Measurements from ENCODE around the gene AUTS2.

AUTS2 gene

GRCh38 chr7:70502117-70502863 lies 904.0 kb downstream of the AUTS2 start:
- DNase-seq (no peak), ATAC-seq (no peak)
- Mint-ChIP-seq H3K36me3 (ENCODE audit: low read depth) (no peaks in the 10 kb centered on the region), H3K4me3 (no peak overlapping the region), H3K27me3 (no peaks in the 10 kb centered on the region), H3K27ac (no peak overlapping the region), H3K4me1 (no peaks in the 10 kb centered on the region), H3K9me3 (no peaks in the 10 kb centered on the region)

GRCh38 chr7:70504254-70504653 lies 906.0 kb downstream of the AUTS2 start:
- no peaks in the 10 kb centered on the region for H3K36me3 Mint-ChIP-seq (ENCODE audit: low read depth)

GRCh38 chr7:70505468-70505867 lies 907.2 kb downstream of the AUTS2 start:
- no peaks in the 10 kb centered on the region for H3K4me1 Mint-ChIP-seq
- H3K9me3 Mint-ChIP-seq: no peaks in the 10 kb centered on the region
- H3K27ac Mint-ChIP-seq: no peak overlapping the region
- H3K36me3 Mint-ChIP-seq (ENCODE audit: low read depth): no peaks in the 10 kb centered on the region
- H3K4me3 Mint-ChIP-seq: no peak overlapping the region
- no peaks in the 10 kb centered on the region for H3K27me3 Mint-ChIP-seq
- no peak for DNase-seq
- ATAC-seq: no peak

More at GRCh38 chr7:70504254-70504653, 906.0 kb downstream of the AUTS2 start:
- no peak overlapping the region for H3K4me3 Mint-ChIP-seq
- no peak overlapping the region for H3K27ac Mint-ChIP-seq
- H3K9me3 Mint-ChIP-seq: no peaks in the 10 kb centered on the region
- DNase-seq (no peak), ATAC-seq (no peak)
- H3K27me3 Mint-ChIP-seq: no peaks in the 10 kb centered on the region
- H3K4me1 Mint-ChIP-seq: no peaks in the 10 kb centered on the region

GRCh38 chr7:70505886-70506285 lies 907.6 kb downstream of the AUTS2 start:
- DNase-seq (no peak), ATAC-seq (no peak)
- Mint-ChIP-seq H3K27me3 (no peaks in the 10 kb centered on the region), H3K4me3 (no peak overlapping the region), H3K27ac (no peak overlapping the region), H3K4me1 (no peaks in the 10 kb centered on the region), H3K9me3 (no peaks in the 10 kb centered on the region), H3K36me3 (ENCODE audit: low read depth) (no peaks in the 10 kb centered on the region)

GRCh38 chr7:70506434-70506833 lies 908.2 kb downstream of the AUTS2 start:
- no peak overlapping the region for H3K27ac Mint-ChIP-seq
- DNase-seq: no peak
- H3K27me3 Mint-ChIP-seq: no peaks in the 10 kb centered on the region
- no peaks in the 10 kb centered on the region for H3K36me3 Mint-ChIP-seq (ENCODE audit: low read depth)
- no peak for ATAC-seq
- no peak overlapping the region for H3K4me3 Mint-ChIP-seq
- no peaks in the 10 kb centered on the region for H3K4me1 Mint-ChIP-seq
- no peaks in the 10 kb centered on the region for H3K9me3 Mint-ChIP-seq

- H3K9me3 Mint-ChIP-seq: no peaks in the 10 kb centered on the region
- H3K27me3 Mint-ChIP-seq: no peaks in the 10 kb centered on the region
- no peaks in the 10 kb centered on the region for H3K36me3 Mint-ChIP-seq (ENCODE audit: low read depth)
- no peak overlapping the region for H3K27ac Mint-ChIP-seq
- no peak for ATAC-seq
- H3K4me1 Mint-ChIP-seq: no peaks in the 10 kb centered on the region
- DNase-seq: no peak
- no peak overlapping the region for H3K4me3 Mint-ChIP-seq
These were observed 913.9 kb downstream of the AUTS2 start for GRCh38 chr7:70512144-70512543.

GRCh38 chr7:70512761-70513160 lies 914.5 kb downstream of the AUTS2 start:
- Mint-ChIP-seq H3K4me1 (no peaks in the 10 kb centered on the region), H3K27me3 (no peaks in the 10 kb centered on the region), H3K9me3 (no peaks in the 10 kb centered on the region), H3K36me3 (ENCODE audit: low read depth) (no peaks in the 10 kb centered on the region), H3K4me3 (no peak overlapping the region), H3K27ac (no peak overlapping the region)
- ATAC-seq (no peak), DNase-seq (no peak)

- Mint-ChIP-seq H3K27ac (no peak overlapping the region), H3K4me1 (no peaks in the 10 kb centered on the region), H3K27me3 (no peaks in the 10 kb centered on the region), H3K9me3 (no peaks in the 10 kb centered on the region), H3K36me3 (ENCODE audit: low read depth) (no peaks in the 10 kb centered on the region), H3K4me3 (no peak overlapping the region)
- ATAC-seq (no peak), DNase-seq (no peak)
These were observed 922.3 kb downstream of the AUTS2 start for GRCh38 chr7:70520611-70521010.

GRCh38 chr7:70523249-70523988 lies 925.1 kb downstream of the AUTS2 start:
- Mint-ChIP-seq H3K36me3 (ENCODE audit: low read depth) (no peaks in the 10 kb centered on the region), H3K9me3 (no peaks in the 10 kb centered on the region), H3K27ac (no peak overlapping the region), H3K27me3 (no peaks in the 10 kb centered on the region), H3K4me1 (no peaks in the 10 kb centered on the region), H3K4me3 (no peak overlapping the region)
- no peak for DNase-seq
- ATAC-seq: no peak

GRCh38 chr7:70523989-70524351 lies 925.7 kb downstream of the AUTS2 start:
- no peak overlapping the region for H3K4me3 Mint-ChIP-seq

GRCh38 chr7:70525991-70526390 lies 927.7 kb downstream of the AUTS2 start:
- no peak overlapping the region for H3K27ac Mint-ChIP-seq
- DNase-seq: no peak
- ATAC-seq: no peak
- H3K4me1 Mint-ChIP-seq: no peaks in the 10 kb centered on the region
- H3K4me3 Mint-ChIP-seq: no peak overlapping the region
- no peaks in the 10 kb centered on the region for H3K36me3 Mint-ChIP-seq (ENCODE audit: low read depth)
- H3K9me3 Mint-ChIP-seq: no peaks in the 10 kb centered on the region
- H3K27me3 Mint-ChIP-seq: no peaks in the 10 kb centered on the region

More at GRCh38 chr7:70523989-70524351, 925.7 kb downstream of the AUTS2 start:
- ATAC-seq (no peak), DNase-seq (no peak)
- Mint-ChIP-seq H3K4me1 (no peaks in the 10 kb centered on the region), H3K9me3 (no peaks in the 10 kb centered on the region), H3K27ac (no peak overlapping the region), H3K27me3 (no peaks in the 10 kb centered on the region), H3K36me3 (ENCODE audit: low read depth) (no peaks in the 10 kb centered on the region)

GRCh38 chr7:70527520-70528115 lies 929.3 kb downstream of the AUTS2 start:
- Mint-ChIP-seq H3K27ac (no peak overlapping the region), H3K27me3 (no peaks in the 10 kb centered on the region), H3K4me3 (no peak overlapping the region), H3K36me3 (ENCODE audit: low read depth) (no peaks in the 10 kb centered on the region), H3K9me3 (no peaks in the 10 kb centered on the region), H3K4me1 (no peaks in the 10 kb centered on the region)
- DNase-seq (no peak), ATAC-seq (no peak)

- ATAC-seq (no peak), DNase-seq (no peak)
- Mint-ChIP-seq H3K27ac (no peak overlapping the region), H3K36me3 (ENCODE audit: low read depth) (no peaks in the 10 kb centered on the region), H3K4me3 (no peak overlapping the region), H3K27me3 (no peaks in the 10 kb centered on the region), H3K4me1 (no peaks in the 10 kb centered on the region), H3K9me3 (no peaks in the 10 kb centered on the region)
These were observed 931.2 kb downstream of the AUTS2 start for GRCh38 chr7:70529436-70529835.

- ATAC-seq (no peak), DNase-seq (no peak)
- Mint-ChIP-seq H3K4me3 (no peak overlapping the region), H3K4me1 (no peaks in the 10 kb centered on the region), H3K27ac (no peak overlapping the region), H3K27me3 (no peaks in the 10 kb centered on the region), H3K9me3 (no peaks in the 10 kb centered on the region), H3K36me3 (ENCODE audit: low read depth) (no peaks in the 10 kb centered on the region)
These were observed 931.8 kb downstream of the AUTS2 start for GRCh38 chr7:70529914-70530585.

GRCh38 chr7:70533614-70534013 lies 935.3 kb downstream of the AUTS2 start:
- Mint-ChIP-seq H3K4me1 (no peaks in the 10 kb centered on the region), H3K4me3 (no peak overlapping the region), H3K36me3 (ENCODE audit: low read depth) (no peaks in the 10 kb centered on the region), H3K27ac (no peak overlapping the region), H3K27me3 (no peaks in the 10 kb centered on the region), H3K9me3 (no peaks in the 10 kb centered on the region)
- no peak for DNase-seq
- ATAC-seq: no peak
